Activated effector memory CD4-positive, alpha-beta T cell treated with Interleukin-2 at 50 U/mL for 16 hours (primary cell): ENCODE data around the gene LASP1NB.

Experiments
- DNase-seq: peaks from one replicate; pipeline ENCODE4 v3.0.0-alpha.2; 2020

The LASP1NB gene

DNA sequence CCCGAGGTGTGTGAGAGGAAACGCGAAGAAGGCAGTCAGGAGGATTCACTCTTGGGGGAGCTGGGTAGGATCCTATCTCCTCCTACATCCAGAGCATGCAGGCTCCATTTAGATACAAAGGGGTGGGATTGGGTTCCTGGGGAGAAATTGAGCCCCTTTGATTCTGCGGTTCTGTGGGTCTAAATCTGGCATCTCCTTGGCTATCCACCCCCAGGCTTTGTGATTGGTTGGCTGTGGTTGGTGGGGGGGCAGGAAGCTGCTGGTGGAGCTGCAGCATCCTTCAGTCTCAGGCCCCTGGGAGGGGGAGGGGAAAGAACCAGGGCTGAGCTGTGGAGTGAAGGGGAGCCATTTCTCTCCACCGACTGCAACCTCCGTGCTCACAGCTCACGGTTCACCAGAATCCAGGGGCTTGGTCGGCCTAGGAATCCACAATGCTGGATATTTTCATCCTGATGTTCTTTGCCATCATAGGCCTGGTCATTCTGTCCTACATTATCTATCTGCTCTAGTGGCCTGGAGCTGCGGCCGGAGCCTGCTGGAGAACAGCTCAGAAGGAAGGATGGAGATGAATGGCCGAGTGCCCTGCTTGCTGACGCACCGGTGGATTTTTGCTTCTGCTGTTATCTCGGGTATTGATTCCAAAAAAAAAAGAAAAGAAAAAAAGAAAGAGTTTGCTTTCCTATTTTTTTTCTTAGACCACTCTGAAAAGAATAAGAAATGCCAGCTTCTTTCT, at the start of gene LASP1NB:
Gene LASP1NB, plus strand, starts transcription at position 352 of the 733 bp plus-strand sequence.
- no peak for DNase-seq

DNA sequence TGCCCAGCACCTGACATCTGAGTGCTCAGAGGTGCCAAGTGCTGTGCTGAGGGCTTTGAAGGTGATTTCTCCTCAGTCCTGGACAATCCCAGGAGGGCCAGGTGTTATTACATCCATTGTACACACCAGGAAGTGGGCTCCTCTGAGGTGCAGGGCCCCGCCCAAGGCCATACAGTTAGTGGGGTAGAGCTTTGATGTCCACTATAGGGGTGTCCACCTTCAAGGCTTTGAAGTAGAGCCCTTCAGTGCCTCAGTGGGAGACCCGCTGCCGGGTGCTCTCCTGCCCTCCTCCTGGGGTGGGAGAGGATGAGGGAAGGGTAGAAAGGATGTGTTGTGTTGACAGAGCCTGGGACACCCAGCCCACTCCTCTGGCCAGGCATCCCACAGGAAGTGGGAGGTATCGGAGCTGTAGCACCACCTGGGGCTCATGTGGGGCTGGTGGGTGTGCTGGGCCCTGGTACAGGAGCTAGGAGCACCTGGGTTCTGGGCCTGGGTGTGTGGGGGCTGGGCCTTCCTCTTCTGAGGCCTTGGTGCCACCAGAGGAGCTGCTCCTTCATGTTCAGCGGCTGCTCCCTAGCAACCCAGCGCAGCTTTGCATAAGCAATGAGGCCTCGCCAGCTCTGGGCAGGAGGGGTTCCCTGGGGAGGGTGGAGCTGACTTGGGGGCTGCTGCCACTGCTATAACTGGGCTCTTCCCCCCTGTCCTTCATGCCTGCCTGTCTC, 48.1 kb upstream of the LASP1NB start:
- DNase-seq: no peak

GRCh38 chr17:38879878-38880665, 45.3 kb upstream of the LASP1NB start:
- DNase-seq: no peak

DNA sequence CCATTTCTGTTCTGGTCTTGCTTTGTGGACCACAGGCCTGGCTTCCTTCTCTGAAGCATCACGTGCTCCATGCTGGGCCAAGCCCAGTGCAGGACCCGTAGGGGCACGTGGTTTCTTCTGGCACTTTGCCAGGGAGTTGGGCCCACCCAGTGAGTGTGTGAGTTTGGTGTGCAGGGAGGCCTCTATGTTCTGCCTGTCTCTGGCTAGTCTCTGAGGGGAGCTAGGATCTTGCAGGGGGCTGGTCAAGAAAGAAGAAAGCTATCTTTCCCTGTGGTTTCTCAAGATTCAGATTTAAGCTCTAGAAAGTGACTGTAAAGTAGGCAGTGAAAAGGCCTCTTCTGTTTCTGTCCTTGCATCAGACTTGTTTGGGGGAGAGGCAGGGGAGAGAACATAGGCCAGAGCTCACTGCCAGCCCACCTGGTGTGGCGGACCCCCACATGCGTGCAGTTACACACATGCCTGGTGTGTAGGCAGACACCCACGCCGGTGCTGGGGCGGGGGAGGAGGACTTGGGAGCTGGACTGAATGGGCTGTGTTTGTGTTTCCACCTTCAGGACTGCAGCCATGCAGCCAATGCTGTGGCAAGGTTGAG, 43.7 kb upstream of the LASP1NB start:
- DNase-seq: no peak

- DNase-seq: no peak
Observed at GRCh38 chr17:38882870-38883269, 42.5 kb upstream of the LASP1NB start.

DNA sequence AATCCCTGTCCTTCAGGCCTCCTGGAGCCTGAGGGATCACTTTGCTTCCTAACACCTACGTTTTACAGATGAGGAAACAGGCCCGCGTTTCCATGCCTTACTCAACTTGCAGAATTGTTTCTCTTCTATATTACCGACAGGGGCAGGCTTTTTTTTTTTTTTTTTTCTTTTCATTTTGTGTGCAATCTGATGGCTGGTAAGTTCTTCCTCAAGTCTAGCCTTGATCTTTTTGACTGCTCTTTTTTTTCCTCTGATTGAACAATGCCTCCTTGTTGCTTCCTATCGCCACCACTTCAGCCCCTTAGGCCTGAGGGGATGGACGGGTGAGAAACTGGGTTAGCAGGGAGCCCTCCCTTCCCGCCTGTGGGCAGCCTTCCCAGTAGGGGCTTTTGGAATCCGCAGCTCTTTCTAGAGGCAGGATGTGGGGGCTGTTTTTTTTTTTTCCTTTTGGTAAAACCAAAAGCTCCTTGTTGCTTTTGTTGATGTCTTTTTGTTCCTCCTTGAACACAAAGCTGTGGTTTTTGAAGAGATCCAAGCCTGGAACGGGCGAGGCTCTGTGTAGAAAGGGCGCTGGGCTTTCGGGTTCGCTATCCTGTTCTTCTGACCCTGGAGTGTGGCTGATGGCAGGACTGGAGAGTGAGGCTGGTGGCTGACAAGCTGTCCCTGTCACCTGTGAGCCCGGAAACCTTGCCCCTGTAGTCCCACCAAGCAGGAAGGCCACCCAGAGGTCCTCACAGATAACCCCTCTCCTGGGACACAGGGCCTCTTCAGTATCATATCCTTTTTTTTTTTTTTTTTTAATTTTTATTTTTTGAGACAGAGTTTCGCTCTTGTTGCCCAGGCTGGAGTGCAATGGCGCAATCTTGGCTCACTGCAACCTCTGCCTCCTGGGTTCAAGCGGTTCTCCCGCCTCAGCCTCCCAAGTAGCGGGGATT, 41.6 kb upstream of the LASP1NB start:
- DNase-seq: no peak

- DNase-seq: no peak
Observed at GRCh38 chr17:38885044-38885727, 40.2 kb upstream of the LASP1NB start.

GRCh38 chr17:38885728-38886642, 39.4 kb upstream of the LASP1NB start:
- no peak for DNase-seq

DNA sequence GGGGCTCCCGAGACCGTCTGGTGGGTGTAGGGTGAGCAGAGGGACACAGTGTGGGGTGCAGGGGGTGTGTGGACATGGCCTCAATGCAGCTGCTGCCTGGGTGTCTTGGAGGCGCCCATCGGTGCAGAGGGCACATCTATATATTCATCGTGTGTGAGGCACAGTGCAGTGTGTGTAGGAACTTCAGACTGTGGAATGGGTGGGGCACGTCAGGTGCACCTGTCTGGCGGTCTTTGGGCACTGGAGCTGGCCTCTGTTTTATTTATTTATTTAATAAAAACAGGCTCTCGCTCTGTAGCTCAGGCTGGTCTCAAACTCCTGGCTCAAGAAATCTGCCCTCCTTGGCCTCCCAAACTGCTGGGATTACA, 38.8 kb upstream of the LASP1NB start:
- no peak for DNase-seq

DNA sequence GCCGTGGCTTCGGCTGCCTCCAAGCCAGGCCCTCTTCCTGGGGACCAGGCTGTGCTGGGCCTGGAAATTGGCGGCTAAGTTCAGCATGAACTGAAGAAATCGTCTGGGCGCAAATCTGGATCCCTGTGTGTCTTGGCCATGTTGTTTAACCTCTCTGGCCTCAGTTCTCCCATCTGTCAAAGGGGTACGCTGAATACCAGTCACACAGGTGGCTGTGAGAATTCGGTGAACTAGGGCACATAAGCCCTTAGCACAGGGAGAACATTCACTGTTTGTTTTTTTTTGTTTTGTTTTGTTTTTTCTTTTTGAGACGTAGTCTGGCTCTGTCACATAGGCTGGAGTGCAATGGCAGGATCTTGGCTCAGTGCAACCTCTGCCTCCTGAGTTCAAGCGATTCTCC, 36.6 kb upstream of the LASP1NB start:
- no peak for DNase-seq

- no peak for DNase-seq
Observed at GRCh38 chr17:38889745-38890409, 35.5 kb upstream of the LASP1NB start.

DNA sequence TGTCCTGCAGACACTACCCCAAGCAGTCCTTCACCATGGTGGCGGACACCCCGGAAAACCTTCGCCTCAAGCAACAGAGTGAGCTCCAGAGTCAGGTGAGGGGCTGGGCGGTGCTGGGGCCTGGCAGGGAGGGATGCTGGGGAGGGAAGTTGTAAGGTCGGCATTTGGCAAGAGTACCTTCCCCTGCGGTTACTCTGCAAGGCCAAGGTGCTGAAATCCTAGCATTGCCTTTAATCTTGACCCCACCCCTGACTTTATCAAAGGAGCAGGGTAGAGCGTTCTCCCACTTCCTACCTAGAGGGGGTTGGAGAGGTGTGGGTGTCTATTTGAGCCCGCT, 35.0 kb upstream of the LASP1NB start:
- DNase-seq: no peak

GRCh38 chr17:38891441-38891840, 34.0 kb upstream of the LASP1NB start:
- no peak for DNase-seq

DNA sequence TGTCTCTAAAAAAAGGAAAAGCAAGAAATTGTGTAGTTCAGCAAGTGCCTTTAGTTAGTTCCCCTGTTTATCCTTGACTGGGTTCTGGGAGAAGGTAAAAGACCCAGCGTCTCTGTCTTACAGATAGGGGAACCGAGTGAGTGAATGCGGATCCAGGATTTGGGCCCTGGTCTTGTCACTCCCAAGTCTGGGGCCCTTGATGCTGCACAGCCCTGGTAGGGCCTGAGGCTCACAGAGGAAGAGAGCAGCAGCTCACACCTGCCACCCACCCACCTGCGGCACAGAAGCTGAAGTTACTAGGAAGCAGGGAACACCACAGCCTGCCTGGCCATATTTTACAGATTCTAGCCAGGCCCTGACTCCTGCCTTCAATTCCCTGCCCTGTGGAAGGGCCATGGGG, 33.3 kb upstream of the LASP1NB start:
- DNase-seq: no peak

DNA sequence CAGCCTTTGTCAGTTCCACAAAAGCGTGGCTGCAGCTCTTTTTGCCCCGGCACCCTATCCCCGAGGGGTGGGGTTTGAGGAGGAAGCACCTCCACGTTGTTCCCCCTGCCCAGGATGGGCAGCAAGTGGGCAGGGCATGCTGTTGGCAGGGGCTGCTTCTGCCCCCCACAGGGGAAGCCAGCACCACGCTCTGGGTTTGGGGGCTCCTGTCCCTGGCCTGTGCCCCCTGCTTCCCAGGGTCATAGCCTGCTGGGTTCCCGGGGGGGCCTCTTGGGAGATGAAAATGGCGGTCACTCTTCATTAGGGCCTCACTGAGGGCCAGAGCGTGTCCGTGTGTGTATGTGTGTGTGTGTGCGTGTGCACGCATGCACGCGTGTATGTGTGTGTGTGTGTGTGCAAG, 32.8 kb upstream of the LASP1NB start:
- no peak for DNase-seq

- no peak for DNase-seq
Observed at GRCh38 chr17:38893113-38893512, 32.3 kb upstream of the LASP1NB start.

- no peak for DNase-seq
Observed at GRCh38 chr17:38893607-38894006, 31.8 kb upstream of the LASP1NB start.

GRCh38 chr17:38894276-38894675, 31.1 kb upstream of the LASP1NB start:
- no peak for DNase-seq

DNA sequence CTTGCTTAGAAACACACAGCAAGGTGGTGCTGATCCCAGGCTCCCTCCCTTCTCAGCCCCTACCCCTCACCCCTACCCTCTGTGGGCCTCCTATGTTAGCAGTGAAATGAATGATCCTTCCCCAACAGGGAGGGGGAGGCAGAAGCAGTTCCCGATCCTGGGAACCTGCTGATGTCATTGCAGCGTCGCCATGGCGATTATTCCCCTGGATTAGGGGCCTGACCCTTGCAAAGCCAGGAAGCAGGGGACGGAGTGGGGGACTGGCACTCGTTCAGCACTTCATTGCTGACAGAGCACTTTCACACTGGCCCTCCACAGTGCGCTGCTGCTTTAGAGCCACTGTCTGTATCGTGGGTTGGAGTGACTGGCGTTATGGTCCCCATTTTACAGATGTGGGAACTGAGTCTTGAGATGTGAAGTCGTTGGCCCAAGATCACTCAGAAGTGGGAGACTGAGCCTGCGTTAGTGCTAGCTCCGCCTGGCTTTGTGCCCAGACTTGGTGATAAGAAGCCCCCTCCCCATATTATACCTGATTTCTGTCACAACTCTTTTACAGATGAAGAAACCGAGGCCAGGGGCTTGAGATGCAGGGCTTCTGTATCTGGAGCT, 29.0 kb upstream of the LASP1NB start:
- no peak for DNase-seq

DNA sequence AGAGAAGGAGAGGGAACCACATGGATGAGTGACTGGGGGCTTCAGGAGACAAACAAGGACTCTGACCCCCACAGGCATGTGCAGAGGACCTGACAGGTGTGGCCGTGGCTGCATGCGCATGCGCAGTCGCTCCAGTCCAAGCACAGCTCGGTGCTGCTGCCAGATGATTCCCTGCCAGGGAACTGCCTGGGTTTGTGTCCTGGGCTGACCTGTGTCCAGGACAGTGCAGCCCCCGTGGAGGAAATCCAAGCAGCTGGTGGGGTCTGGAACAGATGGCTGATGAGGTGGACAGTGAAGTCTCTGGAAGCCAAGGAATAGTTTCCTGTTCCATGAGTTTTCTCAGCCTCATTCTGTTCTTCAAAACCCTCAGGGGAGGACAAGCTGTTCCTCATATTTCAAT, 28.2 kb upstream of the LASP1NB start:
- DNase-seq: no peak
